GM12878 (cell line): ENCODE results near the gene DAAM1. TPM values are rescaled to one million over a fixed set of nuclear protein-coding genes. Genes with fewer than 3 reads are reported as not detected.

ENCODE experiments used
- ATF7 ChIP-seq: fragments of 450-650 bp; IDR thresholded peaks from 2 replicates; pipeline ENCODE4 v1.6.1; 2016; ENCODE audit warnings: low read depth, mild to moderate bottlenecking
- BACH1 ChIP-seq: fragments of 450-650 bp; IDR thresholded peaks from 2 replicates; pipeline ENCODE4 v1.6.1; 2017; ENCODE audit warnings: mild to moderate bottlenecking, borderline replicate concordance
- BRCA1 ChIP-seq: IDR thresholded peaks from 2 replicates; pipeline ENCODE4 v1.6.1; 2011; ENCODE audit warnings: low read depth, low read length, improper control_type of control experiment
- CBX5 ChIP-seq: sonication (generic); IDR thresholded peaks from 2 replicates; pipeline ENCODE4 v1.6.1; 2016; ENCODE audit warnings: low read depth, moderate library complexity, mild to moderate bottlenecking, inconsistent platforms
- EP300 ChIP-seq, 2 experiments: fragments of 150-350 bp in 1 of 2; IDR thresholded peaks; 2 replicates each; pipeline ENCODE4 v1.6.1; 2011 to 2012; ENCODE audit warnings: low read depth in 2 of 2, low read length in 2 of 2, borderline replicate concordance in 1 of 2, improper control_type of control experiment in 1 of 2, inconsistent platforms in 1 of 2; ENCODE audit not compliant: control insufficient read depth in 1 of 2
- GABPA ChIP-seq: IDR thresholded peaks from 2 replicates; pipeline ENCODE4 v1.6.1; 2014; ENCODE audit warnings: antibody characterized with exemption, low read depth, mild to moderate bottlenecking, inconsistent platforms
- GATAD2B ChIP-seq: fragments of 450-650 bp; conservative IDR thresholded peaks from 2 replicates; pipeline ENCODE4 v1.6.1; 2017; ENCODE audit warnings: low read depth, mild to moderate bottlenecking, moderate library complexity
- HCFC1 ChIP-seq: fragments of 150-350 bp; IDR thresholded peaks from 2 replicates; pipeline ENCODE4 v1.6.1; 2014; ENCODE audit warnings: low read length
- HDAC6 ChIP-seq: fragments of 200-600 bp; sonication (generic); IDR thresholded peaks from one replicate; pipeline ENCODE4 v1.8.0; 2017; ENCODE audit warnings: antibody characterized with exemption; ENCODE audit not compliant: unreplicated experiment
- KDM1A ChIP-seq: fragments of 200-600 bp; sonication (generic); IDR thresholded peaks from 2 replicates; pipeline ENCODE4 v1.6.1; 2016; ENCODE audit warnings: borderline replicate concordance
- LARP7 ChIP-seq: fragments of 450-650 bp; IDR thresholded peaks from 2 replicates; pipeline ENCODE4 v1.6.1; 2017; ENCODE audit warnings: mild to moderate bottlenecking
- MTA3 ChIP-seq: IDR thresholded peaks from 2 replicates; pipeline ENCODE4 v1.6.1; 2012; ENCODE audit warnings: low read length, inconsistent platforms, borderline replicate concordance
- PAX5 ChIP-seq: IDR thresholded peaks from 2 replicates; pipeline ENCODE4 v1.6.1; 2011; ENCODE audit warnings: low read depth, low read length, borderline replicate concordance
- RELA ChIP-seq: fragments of 450-650 bp; IDR thresholded peaks from 2 replicates; pipeline ENCODE4 v1.8.0; 2014; ENCODE audit warnings: borderline replicate concordance; ENCODE audit not compliant: partially characterized antibody
- SIN3A ChIP-seq: IDR thresholded peaks from 2 replicates; pipeline ENCODE4 v1.6.1; 2012; ENCODE audit warnings: low read depth, low read length, improper control_type of control experiment
- SUZ12 ChIP-seq: fragments of 200-600 bp; sonication (generic); IDR thresholded peaks from one replicate; pipeline ENCODE4 v1.6.1; 2018; ENCODE audit warnings: antibody characterized with exemption, mild to moderate bottlenecking; ENCODE audit not compliant: unreplicated experiment
- YBX1 ChIP-seq: fragments of 450-650 bp; IDR thresholded peaks from 2 replicates; pipeline ENCODE4 v1.6.1; 2016; ENCODE audit warnings: antibody characterized with exemption
- polyA plus RNA-seq, 11 experiments: library from polyadenylated mRNA; depleted of rRNA in 4 of 11; unstranded in 6 of 11; stranded (reverse) in 5 of 11; fragments of >200 nt; fragmentation: Nextera tagmentation in 4 of 11; fragmentation: Illumina TruSeq in 1 of 11; extraction: Ambion mirVana in 4 of 11; extraction: Trizol in 1 of 11; gene quantifications; 1 replicate in 1 of 11; 2 replicates in 10 of 11; pipeline versions ENCODE4 v1.2.1 to v1.2.3, GENCODE V29; 2011 to 2016; ENCODE audit warnings: inconsistent platforms in 2 of 11, missing spikeins in 2 of 11, low read depth in 1 of 11
- total RNA-seq, 4 experiments: library from RNA; depleted of rRNA in 3 of 4; stranded (reverse); fragments of >200 nt in 3 of 4; fragmentation: Illumina TruSeq in 1 of 4; extraction: Trizol in 1 of 4; gene quantifications; 2 replicates each; pipeline versions ENCODE4 v1.2.1 to v1.2.3, GENCODE V29; 2013 to 2021
- TF ChIP-seq, protein P1 (sequence below): fragments of 450-650 bp; IDR thresholded peaks from 2 replicates; pipeline ENCODE4 v1.6.1; 2017; ENCODE audit warnings: mild to moderate bottlenecking, moderate library complexity
- TF ChIP-seq, protein P2 (sequence below): fragments of 450-650 bp; IDR thresholded peaks from 2 replicates; pipeline ENCODE4 v1.6.1; 2018; ENCODE audit warnings: mild to moderate bottlenecking, low read depth, moderate library complexity; ENCODE audit not compliant: partially characterized antibody
- TF ChIP-seq, protein P3 (sequence below): IDR thresholded peaks from 2 replicates; pipeline ENCODE4 v1.6.1; 2012; ENCODE audit warnings: low read length, inconsistent platforms
- TF ChIP-seq, protein P4 (sequence below): fragments of 450-650 bp; conservative IDR thresholded peaks from 2 replicates; pipeline ENCODE4 v1.6.1; 2017; ENCODE audit warnings: mild to moderate bottlenecking, moderate library complexity

Gene DAAM1
- total and polyA plus RNA-seq, 10 of the 15 experiments (the other 5 are each of a cell fraction or from before 2014, with no cell fraction given): 13.8 to 32.4 (median 24.2) TPM

DNA sequence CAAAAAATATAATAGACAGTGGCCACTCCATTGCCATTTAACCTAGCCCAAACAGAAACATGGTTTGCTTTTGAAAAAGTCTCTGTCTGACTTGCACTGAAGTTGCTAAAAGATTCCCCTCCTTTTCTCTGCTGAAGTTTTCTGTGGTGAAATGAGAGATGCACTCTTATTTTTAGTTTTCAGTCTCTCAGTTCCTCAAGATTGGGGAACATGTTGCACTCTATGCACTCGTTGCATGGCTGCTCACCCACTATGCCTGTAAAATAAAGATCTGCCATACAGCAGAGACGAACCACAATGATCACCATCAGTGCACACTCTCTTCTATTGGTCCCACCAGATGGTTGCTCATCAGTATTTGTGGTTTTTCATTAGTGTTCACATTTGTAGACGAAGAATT lies 13.1 kb upstream of the DAAM1 start (continued):
- TF ChIP-seq, protein P1, sequence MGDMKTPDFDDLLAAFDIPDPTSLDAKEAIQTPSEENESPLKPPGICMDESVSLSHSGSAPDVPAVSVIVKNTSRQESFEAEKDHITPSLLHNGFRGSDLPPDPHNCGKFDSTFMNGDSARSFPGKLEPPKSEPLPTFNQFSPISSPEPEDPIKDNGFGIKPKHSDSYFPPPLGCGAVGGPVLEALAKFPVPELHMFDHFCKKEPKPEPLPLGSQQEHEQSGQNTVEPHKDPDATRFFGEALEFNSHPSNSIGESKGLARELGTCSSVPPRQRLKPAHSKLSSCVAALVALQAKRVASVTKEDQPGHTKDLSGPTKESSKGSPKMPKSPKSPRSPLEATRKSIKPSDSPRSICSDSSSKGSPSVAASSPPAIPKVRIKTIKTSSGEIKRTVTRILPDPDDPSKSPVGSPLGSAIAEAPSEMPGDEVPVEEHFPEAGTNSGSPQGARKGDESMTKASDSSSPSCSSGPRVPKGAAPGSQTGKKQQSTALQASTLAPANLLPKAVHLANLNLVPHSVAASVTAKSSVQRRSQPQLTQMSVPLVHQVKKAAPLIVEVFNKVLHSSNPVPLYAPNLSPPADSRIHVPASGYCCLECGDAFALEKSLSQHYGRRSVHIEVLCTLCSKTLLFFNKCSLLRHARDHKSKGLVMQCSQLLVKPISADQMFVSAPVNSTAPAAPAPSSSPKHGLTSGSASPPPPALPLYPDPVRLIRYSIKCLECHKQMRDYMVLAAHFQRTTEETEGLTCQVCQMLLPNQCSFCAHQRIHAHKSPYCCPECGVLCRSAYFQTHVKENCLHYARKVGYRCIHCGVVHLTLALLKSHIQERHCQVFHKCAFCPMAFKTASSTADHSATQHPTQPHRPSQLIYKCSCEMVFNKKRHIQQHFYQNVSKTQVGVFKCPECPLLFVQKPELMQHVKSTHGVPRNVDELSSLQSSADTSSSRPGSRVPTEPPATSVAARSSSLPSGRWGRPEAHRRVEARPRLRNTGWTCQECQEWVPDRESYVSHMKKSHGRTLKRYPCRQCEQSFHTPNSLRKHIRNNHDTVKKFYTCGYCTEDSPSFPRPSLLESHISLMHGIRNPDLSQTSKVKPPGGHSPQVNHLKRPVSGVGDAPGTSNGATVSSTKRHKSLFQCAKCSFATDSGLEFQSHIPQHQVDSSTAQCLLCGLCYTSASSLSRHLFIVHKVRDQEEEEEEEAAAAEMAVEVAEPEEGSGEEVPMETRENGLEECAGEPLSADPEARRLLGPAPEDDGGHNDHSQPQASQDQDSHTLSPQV: no peak
- TF ChIP-seq SIN3A (no peak), GATAD2B (0 out of 2 replicates have a peak, but pooled peaks have one; percentile 30), CBX5 (peak; percentile 94), EP300 (IDR thresholded peaks at IDR 0.05; ENCODE audit: borderline replicate concordance in 1 of 2, control insufficient read depth in 1 of 2, low read depth in 2 of 2, low read length in 2 of 2) (peak; percentile 74 to 91; a peak in 3 of 4 replicates), HCFC1 (no peak), GABPA (0 out of 2 replicates have a peak, but pooled peaks have one; percentile 35), HDAC6 (no peak), BACH1 (peak; percentile 69; the same call in 1 of the 2 replicates), BRCA1 (no peak), SUZ12 (no peak), ATF7 (peak; percentile 76), LARP7 (no peak), PAX5 (peak; percentile 87; the same call in 1 of the 2 replicates), YBX1 (no peak), KDM1A (no peak), RELA (peak; percentile 54), MTA3 (peak; percentile 86; the same call in 1 of the 2 replicates)
- TF ChIP-seq, protein P2, sequence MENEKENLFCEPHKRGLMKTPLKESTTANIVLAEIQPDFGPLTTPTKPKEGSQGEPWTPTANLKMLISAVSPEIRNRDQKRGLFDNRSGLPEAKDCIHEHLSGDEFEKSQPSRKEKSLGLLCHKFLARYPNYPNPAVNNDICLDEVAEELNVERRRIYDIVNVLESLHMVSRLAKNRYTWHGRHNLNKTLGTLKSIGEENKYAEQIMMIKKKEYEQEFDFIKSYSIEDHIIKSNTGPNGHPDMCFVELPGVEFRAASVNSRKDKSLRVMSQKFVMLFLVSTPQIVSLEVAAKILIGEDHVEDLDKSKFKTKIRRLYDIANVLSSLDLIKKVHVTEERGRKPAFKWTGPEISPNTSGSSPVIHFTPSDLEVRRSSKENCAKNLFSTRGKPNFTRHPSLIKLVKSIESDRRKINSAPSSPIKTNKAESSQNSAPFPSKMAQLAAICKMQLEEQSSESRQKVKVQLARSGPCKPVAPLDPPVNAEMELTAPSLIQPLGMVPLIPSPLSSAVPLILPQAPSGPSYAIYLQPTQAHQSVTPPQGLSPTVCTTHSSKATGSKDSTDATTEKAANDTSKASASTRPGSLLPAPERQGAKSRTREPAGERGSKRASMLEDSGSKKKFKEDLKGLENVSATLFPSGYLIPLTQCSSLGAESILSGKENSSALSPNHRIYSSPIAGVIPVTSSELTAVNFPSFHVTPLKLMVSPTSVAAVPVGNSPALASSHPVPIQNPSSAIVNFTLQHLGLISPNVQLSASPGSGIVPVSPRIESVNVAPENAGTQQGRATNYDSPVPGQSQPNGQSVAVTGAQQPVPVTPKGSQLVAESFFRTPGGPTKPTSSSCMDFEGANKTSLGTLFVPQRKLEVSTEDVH: no peak
- TF ChIP-seq, protein P3, sequence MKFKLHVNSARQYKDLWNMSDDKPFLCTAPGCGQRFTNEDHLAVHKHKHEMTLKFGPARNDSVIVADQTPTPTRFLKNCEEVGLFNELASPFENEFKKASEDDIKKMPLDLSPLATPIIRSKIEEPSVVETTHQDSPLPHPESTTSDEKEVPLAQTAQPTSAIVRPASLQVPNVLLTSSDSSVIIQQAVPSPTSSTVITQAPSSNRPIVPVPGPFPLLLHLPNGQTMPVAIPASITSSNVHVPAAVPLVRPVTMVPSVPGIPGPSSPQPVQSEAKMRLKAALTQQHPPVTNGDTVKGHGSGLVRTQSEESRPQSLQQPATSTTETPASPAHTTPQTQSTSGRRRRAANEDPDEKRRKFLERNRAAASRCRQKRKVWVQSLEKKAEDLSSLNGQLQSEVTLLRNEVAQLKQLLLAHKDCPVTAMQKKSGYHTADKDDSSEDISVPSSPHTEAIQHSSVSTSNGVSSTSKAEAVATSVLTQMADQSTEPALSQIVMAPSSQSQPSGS: peak; percentile 90
- TF ChIP-seq, protein P4, sequence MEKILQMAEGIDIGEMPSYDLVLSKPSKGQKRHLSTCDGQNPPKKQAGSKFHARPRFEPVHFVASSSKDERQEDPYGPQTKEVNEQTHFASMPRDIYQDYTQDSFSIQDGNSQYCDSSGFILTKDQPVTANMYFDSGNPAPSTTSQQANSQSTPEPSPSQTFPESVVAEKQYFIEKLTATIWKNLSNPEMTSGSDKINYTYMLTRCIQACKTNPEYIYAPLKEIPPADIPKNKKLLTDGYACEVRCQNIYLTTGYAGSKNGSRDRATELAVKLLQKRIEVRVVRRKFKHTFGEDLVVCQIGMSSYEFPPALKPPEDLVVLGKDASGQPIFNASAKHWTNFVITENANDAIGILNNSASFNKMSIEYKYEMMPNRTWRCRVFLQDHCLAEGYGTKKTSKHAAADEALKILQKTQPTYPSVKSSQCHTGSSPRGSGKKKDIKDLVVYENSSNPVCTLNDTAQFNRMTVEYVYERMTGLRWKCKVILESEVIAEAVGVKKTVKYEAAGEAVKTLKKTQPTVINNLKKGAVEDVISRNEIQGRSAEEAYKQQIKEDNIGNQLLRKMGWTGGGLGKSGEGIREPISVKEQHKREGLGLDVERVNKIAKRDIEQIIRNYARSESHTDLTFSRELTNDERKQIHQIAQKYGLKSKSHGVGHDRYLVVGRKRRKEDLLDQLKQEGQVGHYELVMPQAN: no peak
